Stomach (tissue), 4 donors: ENCODE data around the gene IFI6.

Experiments used
- CTCF ChIP-seq, 7 experiments: fragments of 450-650 bp in 4 of 7; fragments of 200-600 bp in 3 of 7; sonication (generic) in 3 of 7; IDR thresholded peaks; one replicate each; pipeline ENCODE4 v1.5.1; 2016 to 2019; ENCODE audit warnings: antibody characterized with exemption in 7 of 7, control low read depth in 2 of 7, mild to moderate bottlenecking in 1 of 7
- POLR2A ChIP-seq, 4 donors: fragments of 450-650 bp; IDR thresholded peaks; one replicate each; pipeline ENCODE4 v1.6.1; 2016; ENCODE audit warnings: antibody characterized with exemption in 4 of 4, control low read depth in 2 of 4, mild to moderate bottlenecking in 1 of 4, moderate library complexity in 1 of 4

- TF ChIP-seq CTCF (IDR thresholded peaks at IDR 0.05) (no peak), POLR2A (IDR thresholded peaks at IDR 0.05) (no peak)
These were observed 4.4 kb upstream of the IFI6 start for GRCh38 chr1:27676410-27676809.
